Activated effector memory CD4-positive, alpha-beta T cell treated with anti-CD3 and anti-CD28 coated beads, Interleukin-2, amount 50 U/mL, for 16 hours (primary cell): ENCODE results near the gene SLIT3.

Source experiments
- DNase-seq: peaks from one replicate; pipeline ENCODE4 v3.0.0-alpha.2; 2020

SLIT3 gene

DNA sequence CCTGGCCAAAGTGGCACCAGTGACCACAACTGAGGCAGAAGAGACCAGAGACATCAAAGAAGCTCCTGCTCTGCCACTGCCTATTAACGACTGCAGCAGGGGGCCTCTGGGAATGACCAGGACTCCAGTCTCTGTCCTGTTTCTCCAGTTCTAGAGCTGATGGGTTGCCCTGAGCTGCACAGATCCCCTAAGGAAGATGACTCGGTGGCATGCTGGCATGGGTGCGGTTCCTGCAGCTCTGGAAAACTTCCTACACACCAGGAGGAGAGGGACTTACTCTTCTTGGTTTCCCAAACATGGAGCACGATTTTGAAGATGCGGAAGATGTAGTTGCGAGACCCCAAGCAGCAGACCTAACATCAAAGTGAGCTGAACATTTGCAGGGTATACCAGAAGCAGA is 2.7 kb downstream of the SLIT3 start:
- no peak for DNase-seq

DNA sequence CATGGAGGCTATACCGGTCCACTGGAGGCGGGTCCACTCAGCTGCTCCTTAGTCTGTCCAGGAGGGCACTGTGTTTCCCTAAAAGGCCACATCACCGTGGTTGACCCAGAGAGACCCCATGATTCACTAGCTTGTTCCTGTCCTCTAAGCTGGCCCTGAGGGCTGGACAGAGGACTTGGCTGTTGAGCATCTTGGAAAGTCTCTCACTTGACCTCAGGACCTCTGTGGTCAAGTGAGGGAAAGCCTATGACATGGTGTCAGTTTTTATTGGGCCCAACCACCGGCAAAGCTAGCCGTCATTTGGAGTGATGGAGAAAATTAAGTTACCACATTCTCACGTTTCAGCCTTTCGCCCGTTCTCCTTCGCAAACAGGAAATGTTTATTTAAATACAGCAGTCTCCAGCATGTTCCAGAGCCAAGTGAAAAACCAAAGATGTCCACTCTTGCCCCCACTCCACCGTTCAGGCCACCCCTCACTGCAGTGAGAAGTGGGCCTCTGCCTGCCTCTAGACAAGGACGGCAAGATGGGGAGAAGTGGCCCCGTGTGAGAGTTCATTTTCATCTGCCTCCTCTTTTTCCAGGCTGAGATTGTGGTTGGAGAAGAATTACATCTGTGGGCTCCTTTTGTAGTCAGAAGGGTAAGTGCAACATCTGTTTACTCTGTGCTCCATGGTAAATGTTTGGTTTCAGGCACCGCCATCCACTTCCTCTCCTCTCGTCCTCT is 4.4 kb downstream of the SLIT3 start:
- DNase-seq = no peak

DNA sequence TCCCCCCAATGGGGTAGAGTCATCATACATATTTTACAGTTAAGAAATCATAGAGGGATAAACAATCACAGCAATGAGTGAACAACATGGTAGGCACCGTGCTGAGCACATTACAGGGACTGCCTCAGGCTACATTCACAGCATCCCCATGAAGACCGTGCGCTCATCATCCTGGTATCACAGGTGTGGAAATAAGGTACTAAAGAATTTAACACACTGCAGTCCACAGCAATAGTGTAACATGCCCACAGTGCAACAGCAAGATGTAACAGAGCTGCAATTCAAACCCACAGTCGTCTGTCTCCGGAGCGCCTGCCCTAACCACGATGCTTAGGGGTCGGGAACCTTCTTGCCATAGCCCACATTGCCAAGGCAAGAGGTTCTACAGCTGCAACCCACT is 5.6 kb downstream of the SLIT3 start:
- DNase-seq = no peak

DNA sequence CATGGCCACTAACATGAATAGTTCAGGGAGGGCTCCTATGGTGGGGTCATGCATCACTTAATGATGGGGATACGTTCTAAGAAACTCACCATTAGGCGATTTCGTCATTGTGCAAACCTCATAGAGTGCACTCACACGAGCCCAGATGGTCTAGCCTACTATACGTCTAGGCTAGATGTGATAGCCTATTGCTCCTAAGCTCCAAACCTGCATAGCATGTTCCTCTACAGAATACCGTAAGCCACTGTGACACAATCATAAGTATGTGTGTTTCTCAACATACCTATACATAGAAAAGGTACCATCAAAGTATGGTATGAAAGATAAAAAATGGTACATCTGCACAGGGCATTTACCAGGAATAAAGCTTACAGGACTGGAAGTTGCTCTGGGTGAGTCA is 6.3 kb downstream of the SLIT3 start:
- no peak for DNase-seq

DNA sequence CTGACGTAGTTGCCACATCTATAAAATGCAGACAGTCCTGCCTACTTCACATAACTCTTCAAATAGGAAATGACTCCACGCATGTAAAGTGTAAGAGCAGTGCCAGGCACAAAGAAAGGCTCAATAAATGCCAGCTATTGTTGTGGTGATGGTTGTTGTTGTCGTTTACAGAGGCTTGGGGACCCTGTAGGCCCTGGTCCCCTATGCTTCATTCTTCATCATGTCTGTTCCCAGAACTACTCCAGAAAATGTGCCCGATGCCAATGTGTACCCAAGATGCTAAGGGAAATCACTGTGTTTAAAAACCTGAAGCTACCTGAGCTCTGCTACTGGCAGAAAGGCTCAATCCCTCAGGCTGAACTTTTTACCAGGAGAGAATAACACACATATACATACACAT is 9.1 kb downstream of the SLIT3 start:
- no peak for DNase-seq

DNA sequence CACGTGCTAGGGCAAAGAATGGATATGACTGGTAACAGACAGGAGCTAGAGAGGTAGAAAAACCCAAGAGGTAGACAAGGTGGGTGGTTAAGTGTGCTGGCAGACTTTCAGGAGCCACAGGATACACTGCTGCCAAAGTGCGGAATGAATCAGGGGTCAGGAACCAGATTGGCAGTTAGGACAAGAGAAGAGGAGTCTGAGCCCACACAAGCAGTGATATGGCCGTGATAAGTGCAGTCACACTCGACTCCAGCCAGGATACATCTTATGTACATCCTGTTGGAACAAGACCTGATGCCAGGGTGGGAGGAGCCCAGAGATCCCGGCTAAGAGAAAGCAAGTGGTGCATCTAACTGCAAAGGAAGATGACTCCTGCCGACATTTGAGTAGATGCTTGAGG is 10.0 kb downstream of the SLIT3 start:
- DNase-seq = no peak

DNA sequence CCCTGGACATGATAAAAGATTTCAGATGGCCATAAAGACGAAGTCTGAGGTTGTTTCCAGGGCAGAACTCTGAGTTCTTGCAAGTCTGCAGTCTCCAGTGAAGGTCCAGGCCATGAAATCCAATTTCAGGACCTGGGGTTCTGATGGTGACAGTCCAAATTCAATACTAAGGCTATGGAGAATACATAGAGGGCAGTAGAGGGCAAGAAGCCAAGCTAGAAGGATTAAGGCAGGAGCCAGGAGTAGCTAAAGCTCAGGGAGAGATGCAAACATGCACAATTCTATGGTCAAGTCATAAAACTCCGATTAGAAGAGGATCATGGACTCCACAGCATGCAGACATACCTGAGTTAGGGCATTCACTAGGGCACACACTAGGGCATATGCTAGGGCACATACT is 11.4 kb downstream of the SLIT3 start:
- DNase-seq = no peak

DNA sequence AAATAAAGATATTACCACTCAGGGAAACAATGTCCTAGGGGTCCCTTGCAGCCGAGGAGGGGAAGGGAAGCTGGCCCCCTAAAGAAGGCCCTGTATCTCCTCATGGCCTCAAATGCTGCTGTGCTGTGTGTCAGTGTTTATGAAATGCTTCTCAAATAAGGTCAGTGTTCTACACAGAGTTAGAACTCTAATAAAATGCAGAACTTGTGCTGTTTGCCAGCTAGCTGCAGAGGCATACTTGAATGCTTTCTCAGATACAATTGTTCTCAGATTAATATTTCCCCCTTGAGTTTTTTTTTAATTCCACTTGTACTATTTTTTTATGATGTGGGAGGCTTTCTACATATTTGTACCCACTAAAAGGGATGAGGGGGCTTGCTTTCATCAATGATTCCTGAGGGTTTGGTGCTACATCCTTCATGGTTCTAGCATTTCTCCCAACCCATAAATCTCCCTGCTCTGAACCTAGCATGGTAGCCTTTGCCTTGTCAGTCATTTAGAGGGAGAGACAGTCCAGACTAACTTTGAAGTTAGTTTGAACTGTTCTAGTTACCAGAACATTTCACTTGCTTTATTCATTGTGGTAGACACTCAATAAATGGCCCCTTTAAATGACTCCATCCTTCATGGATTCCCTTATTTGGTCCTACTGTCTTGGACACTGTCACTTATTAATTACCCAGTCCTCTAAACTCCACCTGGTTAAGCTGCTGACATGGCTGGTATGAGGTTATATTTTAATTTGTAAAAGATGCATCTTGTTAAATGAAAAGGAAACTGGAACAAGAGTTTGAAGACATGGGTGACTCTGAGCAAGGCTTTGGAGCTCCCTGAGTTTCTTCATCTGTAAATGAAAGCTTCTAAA is 12.6 kb downstream of the SLIT3 start:
- no peak for DNase-seq

DNA sequence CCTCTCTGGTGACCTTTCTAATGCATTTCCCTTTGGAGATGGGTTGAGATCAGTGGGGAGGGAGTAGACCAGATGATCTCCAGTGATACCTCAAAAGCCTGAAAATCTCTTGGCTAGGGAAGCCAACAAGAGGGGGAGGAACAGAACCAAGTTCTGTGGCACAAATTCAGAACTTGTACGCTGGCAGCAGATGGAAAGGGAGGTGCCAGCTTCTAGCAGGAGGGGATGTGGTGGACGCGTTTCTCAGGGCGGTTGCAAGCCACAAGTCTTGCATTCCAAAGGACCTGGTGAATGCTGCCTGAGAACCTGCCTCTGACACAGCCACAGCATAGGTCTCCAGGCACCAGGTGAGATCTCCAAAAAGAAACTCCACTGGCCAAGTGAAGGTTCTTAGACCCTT is 13.4 kb downstream of the SLIT3 start:
- no peak for DNase-seq

DNA sequence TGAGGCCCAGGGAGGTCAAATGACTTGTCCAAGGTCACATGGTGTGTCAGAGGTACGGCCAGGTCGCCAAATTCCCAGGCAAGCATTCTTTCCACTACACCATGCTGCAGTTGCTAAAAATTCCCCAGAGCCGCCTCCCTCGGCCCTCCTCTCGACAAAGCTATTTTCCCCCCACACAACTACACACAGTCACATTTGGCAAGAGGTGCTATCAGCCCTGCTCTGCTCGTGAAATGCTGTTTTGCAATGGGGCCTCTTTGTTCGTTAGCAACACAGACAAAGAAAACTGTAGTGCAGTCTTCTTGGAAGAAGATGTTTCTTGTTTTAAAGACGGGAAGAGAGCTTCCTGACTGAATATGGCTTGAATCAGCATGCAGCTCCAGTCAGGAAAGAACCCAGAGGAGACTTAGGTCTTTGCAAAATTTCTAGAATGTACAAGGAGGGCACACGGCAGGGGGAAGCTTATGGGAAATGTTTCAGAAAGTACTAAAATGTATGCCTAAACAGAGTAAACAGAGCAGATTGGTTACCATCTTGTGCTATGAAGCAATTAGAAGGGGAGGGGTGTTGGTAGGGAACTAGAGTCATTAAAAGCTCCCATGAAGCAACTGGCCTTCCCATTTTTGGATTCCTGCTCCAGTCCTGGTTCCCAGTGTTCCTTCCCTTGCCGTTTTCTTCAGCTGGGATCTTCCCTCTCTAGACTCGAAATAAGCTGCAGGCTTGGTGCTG is 14.2 kb downstream of the SLIT3 start:
- no peak for DNase-seq

DNA sequence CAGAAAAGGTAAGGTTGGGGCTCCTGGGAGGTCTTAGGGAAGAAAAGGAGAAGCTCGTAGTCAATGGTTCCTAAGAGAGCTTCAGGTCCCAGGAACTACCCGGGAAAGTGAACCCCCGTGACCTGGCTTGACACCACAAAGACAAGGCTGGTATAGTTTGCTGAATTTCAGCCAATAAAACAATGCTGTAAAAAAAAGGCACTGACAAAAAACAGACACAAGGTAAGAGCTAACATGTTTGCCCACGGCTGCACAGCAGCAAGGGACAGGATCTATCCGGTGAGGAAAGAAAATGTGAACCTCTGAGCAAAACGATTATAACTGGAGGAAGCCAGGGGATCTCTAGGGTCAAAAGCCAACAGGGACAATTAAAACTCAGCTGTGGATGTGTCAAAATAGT is 17.1 kb downstream of the SLIT3 start:
- DNase-seq = no peak

DNA sequence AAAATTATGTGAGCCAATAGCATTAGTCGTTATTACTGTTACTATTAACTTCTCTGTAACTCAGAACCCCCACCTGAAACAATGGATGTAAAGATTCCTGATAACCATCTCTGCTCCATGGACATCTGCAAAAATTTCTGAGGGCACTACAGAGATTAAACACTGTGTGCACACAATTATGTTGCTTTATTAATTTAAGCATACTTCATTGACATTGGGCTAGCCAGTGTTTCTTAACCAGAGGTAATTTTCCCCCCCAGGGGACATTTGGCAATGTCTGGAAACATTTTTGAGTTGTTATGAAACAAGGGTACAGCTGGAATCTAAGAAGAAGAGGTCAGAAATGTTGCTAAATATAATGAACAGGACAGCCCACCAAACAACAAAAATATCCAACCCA is 19.3 kb downstream of the SLIT3 start:
- no peak for DNase-seq

DNA sequence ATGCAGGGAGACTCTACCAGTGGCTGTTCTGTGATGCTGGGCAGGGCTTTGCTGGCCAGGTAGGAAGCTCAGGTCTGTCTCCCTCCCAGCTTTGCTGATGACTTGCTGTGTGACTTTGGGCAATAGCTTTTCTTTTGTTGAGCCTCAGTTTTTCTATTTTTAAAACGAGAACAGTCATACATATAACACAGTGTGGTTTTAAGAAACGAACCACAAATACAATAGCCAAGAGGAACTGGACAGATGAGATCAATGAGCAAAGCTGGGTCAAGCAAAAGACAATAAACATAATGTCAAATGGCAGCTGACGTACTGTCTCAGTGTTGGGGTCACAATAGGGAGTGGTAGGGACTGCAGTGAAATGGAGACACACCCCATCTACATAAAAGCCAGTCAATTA is 20.2 kb downstream of the SLIT3 start:
- DNase-seq = no peak

DNA sequence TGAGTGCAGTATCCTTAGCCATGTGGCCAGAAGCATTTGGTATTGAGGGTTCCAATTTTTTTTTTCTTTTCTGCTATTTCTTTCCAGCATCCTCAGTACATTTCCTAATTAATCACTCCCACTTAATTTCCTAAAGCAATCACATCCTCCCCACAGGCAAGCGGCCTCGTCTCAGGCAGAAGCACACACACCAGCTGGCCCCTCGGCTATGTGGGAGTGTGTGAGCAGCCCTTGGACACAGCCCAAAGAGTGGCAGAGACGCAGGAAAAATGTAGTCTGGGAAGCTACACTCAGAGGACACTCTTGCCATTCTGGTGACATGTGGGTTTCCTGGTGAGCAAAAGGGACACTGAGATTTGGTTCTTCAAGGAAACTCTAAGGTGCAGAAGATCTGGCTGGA is 20.7 kb downstream of the SLIT3 start:
- DNase-seq = no peak

DNA sequence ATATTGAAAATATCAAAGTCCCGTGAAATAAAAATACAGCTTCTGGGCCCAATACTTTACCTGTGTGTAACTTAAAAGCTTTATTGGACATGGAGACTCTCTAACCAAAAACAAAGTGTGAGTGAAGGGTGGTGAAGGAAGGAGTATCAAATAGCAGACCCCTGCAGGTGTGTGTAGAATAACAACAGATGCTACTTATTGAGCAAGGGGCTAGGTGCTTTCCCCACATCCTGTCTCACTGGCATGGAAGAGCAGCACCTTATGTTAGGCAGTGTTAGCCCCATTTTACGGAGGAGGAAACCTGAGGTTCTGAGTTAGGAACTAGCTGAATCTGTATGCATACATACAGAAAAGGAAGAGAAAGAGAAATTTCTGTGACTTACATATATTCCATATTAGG is 21.8 kb downstream of the SLIT3 start:
- DNase-seq = no peak

DNA sequence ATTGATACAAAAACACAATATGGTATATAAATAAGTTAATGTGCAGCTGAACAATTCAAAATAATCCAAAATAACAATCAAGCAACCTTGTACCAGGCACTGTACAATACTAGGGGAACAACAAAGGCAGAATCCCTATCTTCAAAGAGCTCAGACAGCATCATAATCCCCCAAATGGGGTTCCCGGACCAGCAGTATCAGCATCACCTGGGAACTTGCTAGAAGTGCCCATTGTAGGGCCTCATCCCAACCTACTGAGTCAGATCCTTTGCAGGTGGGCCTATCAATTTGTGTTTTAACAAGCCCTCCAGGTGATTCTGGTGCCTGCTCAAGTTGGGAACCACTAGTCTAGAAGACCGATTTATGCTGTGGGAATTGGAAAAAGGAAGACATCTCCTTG is 27.1 kb downstream of the SLIT3 start:
- no peak for DNase-seq

DNA sequence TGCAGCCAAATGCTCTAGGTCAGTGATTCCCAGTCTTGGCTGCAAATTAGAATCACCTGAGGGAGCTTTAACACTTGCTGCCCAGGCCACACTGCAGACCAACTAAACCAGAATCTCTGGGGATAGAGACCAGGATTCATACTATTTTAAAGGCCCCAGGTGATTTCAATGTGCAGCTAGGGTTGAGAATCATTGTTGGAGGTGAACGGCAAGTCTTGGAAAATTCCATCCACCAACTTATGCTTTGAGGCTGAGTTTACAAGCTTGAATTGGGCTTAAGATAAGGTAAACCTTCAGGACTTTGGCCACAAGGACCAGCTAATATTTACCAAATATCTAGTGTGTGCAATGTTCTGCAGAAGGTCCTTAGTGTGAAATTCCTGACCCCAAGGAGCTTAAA is 27.5 kb downstream of the SLIT3 start:
- no peak for DNase-seq

DNA sequence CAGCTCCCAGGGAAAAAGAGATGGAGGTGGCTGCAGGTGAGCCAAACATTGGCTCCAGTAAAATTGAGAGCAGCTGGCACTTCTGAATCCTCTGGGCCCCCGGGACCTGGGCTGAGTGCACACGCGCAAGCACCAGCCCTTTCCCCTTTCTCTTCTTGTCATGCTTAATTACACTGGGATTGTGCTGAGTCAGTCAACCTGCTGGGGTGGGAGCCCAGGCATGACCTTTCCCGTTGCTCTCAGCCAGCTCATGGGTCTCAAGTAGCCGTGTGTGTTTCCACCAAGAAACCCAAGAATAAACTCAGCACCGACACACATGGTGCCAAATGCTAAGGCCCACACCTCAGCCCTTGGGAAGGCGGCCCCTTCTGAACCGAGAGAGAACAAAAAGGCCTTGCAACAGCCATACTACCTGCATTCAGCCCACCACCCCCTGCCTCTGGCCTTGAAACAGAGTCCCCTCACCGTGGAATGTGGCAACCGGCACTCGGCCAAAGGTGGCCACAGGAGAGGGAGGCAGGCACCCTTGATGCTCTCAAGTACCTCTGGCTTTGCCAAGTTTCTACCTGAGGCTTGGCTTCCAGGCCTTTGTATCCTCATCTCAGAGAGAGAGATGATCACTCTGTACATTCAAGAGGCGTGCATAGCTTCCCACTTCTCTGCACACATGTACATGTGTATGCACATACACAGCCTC is 28.1 kb downstream of the SLIT3 start:
- no peak for DNase-seq

DNA sequence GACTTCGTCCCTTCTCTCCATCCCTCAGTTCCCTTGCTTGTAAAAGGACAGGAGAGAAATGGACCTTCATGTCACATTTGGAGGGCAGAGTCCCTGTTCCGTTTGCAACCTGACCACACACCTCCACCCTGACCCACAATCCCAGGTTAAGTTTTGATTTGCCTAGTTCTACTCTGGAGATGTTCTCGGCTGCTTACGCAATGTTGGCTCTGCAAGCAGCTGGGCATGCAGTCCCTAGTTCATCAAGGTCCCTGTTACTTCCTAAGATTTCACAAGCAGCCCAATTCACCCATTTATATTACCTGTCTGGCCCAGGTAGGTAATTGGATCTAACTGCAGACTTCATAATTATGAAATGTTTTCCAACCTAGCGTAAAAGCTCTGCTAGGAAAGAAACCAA is 28.8 kb downstream of the SLIT3 start:
- DNase-seq = no peak

DNA sequence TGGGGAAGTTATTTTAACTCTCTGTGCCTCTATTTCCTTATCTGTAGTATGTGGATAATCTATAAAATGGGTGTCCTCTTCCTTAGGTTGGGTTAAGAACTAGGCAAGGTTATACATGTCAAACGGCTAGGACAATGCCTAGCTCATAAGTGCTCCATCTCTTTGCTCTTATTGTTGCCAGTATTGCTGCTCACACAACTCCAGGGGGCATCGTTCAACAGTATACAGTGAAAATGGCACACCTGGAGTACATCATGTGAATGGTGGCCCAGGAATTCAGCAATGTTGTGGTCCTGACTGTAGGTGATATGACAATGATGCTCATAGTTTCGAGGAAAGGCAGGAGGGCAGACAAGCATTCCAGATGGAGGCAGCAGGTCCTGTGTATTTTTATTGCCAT is 30.1 kb downstream of the SLIT3 start:
- DNase-seq = no peak

DNA sequence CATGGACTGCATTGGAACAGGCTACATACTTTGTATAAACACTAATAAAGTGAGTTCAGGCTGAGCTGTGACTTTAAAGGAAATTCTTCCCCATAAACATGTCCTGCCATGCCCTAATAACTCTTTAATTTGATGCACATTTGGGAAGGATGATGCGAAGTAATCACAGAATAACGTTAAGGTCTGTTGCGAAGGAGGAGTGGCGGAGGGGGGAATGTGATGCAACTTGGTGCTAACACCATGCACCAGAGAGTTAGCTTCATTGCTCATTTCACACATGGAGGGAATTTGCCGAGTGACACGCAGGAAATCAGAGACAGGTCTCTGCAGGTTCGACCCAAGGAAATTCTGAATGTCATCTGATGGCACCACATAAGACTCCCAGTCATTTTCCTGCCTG is 32.9 kb downstream of the SLIT3 start:
- DNase-seq = no peak

DNA sequence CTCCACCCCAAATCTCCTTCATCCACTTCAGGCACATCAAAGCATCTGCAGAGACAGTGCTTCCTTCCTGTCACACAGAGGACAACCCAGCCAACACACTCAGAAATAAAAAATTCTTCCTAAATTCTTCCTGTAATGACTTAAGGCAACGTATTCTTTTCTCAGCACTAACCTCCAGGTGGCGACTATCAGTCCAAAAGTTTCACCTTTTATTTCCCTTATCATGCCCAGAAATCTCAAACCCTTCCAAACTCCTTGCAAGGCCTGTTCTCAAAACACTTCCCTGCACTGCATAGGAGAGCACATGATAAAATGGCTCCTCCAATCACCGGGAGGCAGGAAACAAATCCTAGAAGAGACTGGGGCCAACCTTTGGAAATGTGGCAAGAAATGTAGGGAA is 35.1 kb downstream of the SLIT3 start:
- DNase-seq = no peak

DNA sequence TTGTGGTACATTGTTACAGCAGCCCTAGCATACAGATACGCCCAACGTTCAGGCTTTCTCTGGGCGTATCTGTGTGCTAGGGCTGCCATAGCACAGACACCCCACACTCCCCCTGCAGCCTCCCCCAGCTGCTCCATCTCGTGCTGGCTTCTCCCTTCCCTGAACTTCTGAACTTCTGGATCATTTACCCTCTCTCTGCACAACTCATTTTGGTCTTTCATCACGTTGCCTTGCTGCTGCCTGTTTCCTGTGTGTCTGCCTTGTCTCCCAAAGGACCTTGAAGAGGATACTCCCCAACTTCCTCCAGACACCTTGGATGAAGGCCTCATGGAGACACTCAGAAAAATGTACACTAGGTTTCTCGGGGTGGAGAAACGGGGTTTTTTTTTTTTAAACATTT is 37.3 kb downstream of the SLIT3 start:
- no peak for DNase-seq
